Body of pancreas (tissue), 4 donors: ENCODE measurements around the gene RNFT2. TPM values are rescaled to one million over a fixed set of nuclear protein-coding genes. Genes with fewer than 3 reads are reported as not detected.

Source experiments
- ATAC-seq: fragments of 150-250 bp; one replicate; pipeline ENCODE4 v1.9.1; 2016
- DNase-seq, 4 donors: peaks; one replicate each; pipeline ENCODE4 v3.0.0-alpha.2; 2019
- H3K27ac ChIP-seq, 4 donors: fragments of 200-600 bp; sonication (generic); 1 replicate in 3 of 4; 2 replicates in 1 of 4; pipeline versions ENCODE4 v1.5.1 to v1.6.1; 2016 to 2019; ENCODE audit warnings: mild to moderate bottlenecking in 1 of 4, mixed read lengths in 1 of 4, moderate library complexity in 1 of 4
- H3K27me3 ChIP-seq, 2 donors: fragments of 200-600 bp; sonication (generic); one replicate each; pipeline ENCODE4 v1.6.0; 2016; ENCODE audit warnings: mild to moderate bottlenecking in 1 of 2
- H3K36me3 ChIP-seq, 2 donors: fragments of 200-600 bp; sonication (generic); replicated peaks in 1 of 2; 2 replicates each; pipeline ENCODE4 v1.5.1; 2016; ENCODE audit warnings: low read depth in 2 of 2; ENCODE audit not compliant: insufficient read depth in 1 of 2
- H3K4me1 ChIP-seq: fragments of 200-600 bp; sonication (generic); one replicate; pipeline ENCODE4 v1.6.0; 2016
- H3K4me3 ChIP-seq, 2 donors: fragments of 200-600 bp; sonication (generic); 1 replicate in 1 of 2; 2 replicates in 1 of 2; pipeline ENCODE4 v1.5.1; 2016 to 2019
- H3K9me3 ChIP-seq, 3 donors: fragments of 200-600 bp; sonication (generic); 1 replicate in 2 of 3; 2 replicates in 1 of 3; pipeline ENCODE4 v1.5.1; 2016
- CTCF ChIP-seq, 7 experiments: fragments of 450-650 bp in 4 of 7; fragments of 200-600 bp in 3 of 7; sonication (generic) in 3 of 7; IDR thresholded peaks; one replicate each; pipeline ENCODE4 v1.5.1; 2016 to 2019; ENCODE audit warnings: antibody characterized with exemption in 7 of 7
- POLR2A ChIP-seq, 3 donors: fragments of 450-650 bp; IDR thresholded peaks; one replicate each; pipeline ENCODE4 v1.6.1; 2016; ENCODE audit warnings: antibody characterized with exemption in 3 of 3, mild to moderate bottlenecking in 2 of 3
- WGBS, 2 donors: methylation state at CpG; one replicate each; pipeline ENCODE4 v1.1.5; 2017; 5-methylcytosine and 5-hydroxymethylcytosine counted together
- intact Hi-C: fragments of 100-400 bp; cut with DNase I; formaldehyde crosslinking; loops from one replicate; pipeline ENCODE4 v1.15.1; 2023
- total RNA-seq, 2 donors: library from RNA; depleted of rRNA; stranded (reverse); fragments of >200 nt; gene quantifications; one replicate each; pipeline ENCODE4 v1.1.0, GENCODE V29; 2016

Gene RNFT2
- total RNA-seq, 2 donors from 2014 or later = 1.3 to 1.6 TPM

DNA sequence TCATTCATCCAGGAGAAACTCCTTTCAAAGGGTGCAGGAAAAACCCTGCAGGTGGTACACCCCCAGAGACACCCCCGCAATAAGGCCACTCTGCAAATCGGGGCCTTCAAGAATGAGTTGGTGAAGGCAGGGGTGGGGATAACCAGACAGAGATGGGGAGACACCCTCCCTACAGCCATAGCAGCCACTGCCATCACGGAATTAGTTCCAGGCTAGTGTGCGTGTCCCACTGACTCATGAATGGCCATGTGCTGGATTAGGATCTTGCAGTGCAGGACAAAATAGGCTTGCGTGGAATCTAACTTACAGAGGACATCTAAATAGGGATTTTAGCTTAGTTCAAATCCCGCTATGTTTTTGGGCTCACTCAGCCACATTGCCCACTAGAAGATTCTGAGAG, 38.0 kb upstream of the RNFT2 start:
- H3K36me3 ChIP-seq = no peaks in the 10 kb centered on the region
- no peaks in the 10 kb centered on the region for H3K27me3 ChIP-seq
- DNase-seq (no peak), ATAC-seq (no peak)
- WGBS, 2 donors = 96 to 98% methylated on average over 6 of the region's 6 CpGs
- intact Hi-C loops = no loop called here
- no peak for TF ChIP-seq POLR2A (IDR thresholded peaks at IDR 0.05)
- TF ChIP-seq CTCF (IDR thresholded peaks at IDR 0.05) = no peak
- no peak overlapping the region for H3K4me3 ChIP-seq
- peaks cover 33% of the 10 kb centered on the region for H3K4me1 ChIP-seq
- H3K9me3 ChIP-seq = no peaks in the 10 kb centered on the region
- H3K27ac ChIP-seq = peak overlapping the region in 2 of 4 donors; percentile 76 to 83

DNA sequence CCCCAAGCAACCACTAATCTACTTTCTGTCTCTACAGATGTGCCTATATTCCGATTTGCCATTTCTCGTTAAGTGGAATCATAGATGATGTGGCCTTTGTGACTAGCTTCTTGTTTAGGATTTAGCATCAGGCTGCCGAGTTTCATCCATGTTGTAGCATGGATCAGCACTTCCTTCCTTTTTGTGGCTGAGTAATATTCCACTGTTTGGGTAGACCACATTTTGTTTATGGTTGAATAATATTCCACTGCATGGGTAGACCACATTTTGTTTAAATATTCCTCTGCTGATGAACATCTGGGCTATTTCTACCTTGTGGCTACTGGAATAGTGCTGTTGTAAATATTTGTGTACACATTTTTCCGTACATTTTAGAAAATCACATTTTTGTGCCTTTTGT, 36.7 kb upstream of the RNFT2 start:
- Histone ChIP-seq H3K27me3 (no peaks in the 10 kb centered on the region), H3K27ac (no peak overlapping the region), H3K4me1 (peaks cover 33% of the 10 kb centered on the region), H3K9me3 (no peaks in the 10 kb centered on the region), H3K36me3 (no peaks in the 10 kb centered on the region), H3K4me3 (no peak overlapping the region)
- intact Hi-C loops = no loop called here
- ATAC-seq = no peak
- 92 to 93% methylated on average over 4 of the region's 4 CpGs for WGBS, 2 donors
- DNase-seq = no peak
- TF ChIP-seq CTCF (IDR thresholded peaks at IDR 0.05) = no peak
- no peak for TF ChIP-seq POLR2A (IDR thresholded peaks at IDR 0.05)

- H3K36me3 ChIP-seq = no peaks in the 10 kb centered on the region
- H3K27ac ChIP-seq = no peak overlapping the region
- no peaks in the 10 kb centered on the region for H3K9me3 ChIP-seq
- H3K4me3 ChIP-seq = no peak overlapping the region
- no peak for TF ChIP-seq POLR2A (IDR thresholded peaks at IDR 0.05)
- TF ChIP-seq CTCF (IDR thresholded peaks at IDR 0.05) = peak; percentile 60 to 96 (median 91)
- WGBS, 2 donors = 15 to 18% methylated on average over 12 of the region's 12 CpGs
- no peaks in the 10 kb centered on the region for H3K27me3 ChIP-seq
- intact Hi-C loops = no loop called here
- ATAC-seq (peak; percentile 81), DNase-seq (peak; percentile 68 to 77 (median 72))
- peaks cover 17% of the 10 kb centered on the region for H3K4me1 ChIP-seq
These were observed 34.8 kb upstream of the RNFT2 start for GRCh38 chr12:116703214-116703795.

GRCh38 chr12:116707751-116708150, 30.4 kb upstream of the RNFT2 start:
- peaks cover 18% of the 10 kb centered on the region for H3K4me1 ChIP-seq
- H3K36me3 ChIP-seq = no peaks in the 10 kb centered on the region
- no peak overlapping the region for H3K4me3 ChIP-seq
- H3K27ac ChIP-seq = no peak overlapping the region
- ATAC-seq (no peak), DNase-seq (no peak)
- no peaks in the 10 kb centered on the region for H3K9me3 ChIP-seq
- 86% methylated on average over 9 of the region's 9 CpGs for WGBS, 2 donors
- TF ChIP-seq CTCF (IDR thresholded peaks at IDR 0.05) = no peak
- no peak for TF ChIP-seq POLR2A (IDR thresholded peaks at IDR 0.05)
- no peaks in the 10 kb centered on the region for H3K27me3 ChIP-seq
- intact Hi-C loops = no loop called here
